ENCODE data around the gene LYPD6.
A peak's percentile ranks its signal among the peaks of the same experiment; 100 is the strongest.

LYPD6 gene

GRCh38 chr2:149348291-149348690 is 17.9 kb downstream of the LYPD6 start:
- FAIRE-seq = no peak
- DNase-seq (ENCODE audit: low spot score) = no peak

- FAIRE-seq = no peak
- no peak for DNase-seq (ENCODE audit: low spot score)
Measured at GRCh38 chr2:149353421-149353820, 23.0 kb downstream of the LYPD6 start.

- DNase-seq (ENCODE audit: low spot score) (no peak), FAIRE-seq (no peak)
Measured at GRCh38 chr2:149355716-149356422, 25.5 kb downstream of the LYPD6 start.

GRCh38 chr2:149357058-149357457 is 26.7 kb downstream of the LYPD6 start:
- DNase-seq (ENCODE audit: low spot score) = no peak
- no peak for FAIRE-seq

- no peak for FAIRE-seq
- DNase-seq (ENCODE audit: low spot score) = no peak
Measured at GRCh38 chr2:149360106-149360505, 29.7 kb downstream of the LYPD6 start.

GRCh38 chr2:149363958-149364357 is 33.6 kb downstream of the LYPD6 start:
- no peak for DNase-seq (ENCODE audit: low spot score)
- FAIRE-seq = no peak

- no peak for FAIRE-seq
- DNase-seq (ENCODE audit: low spot score) = no peak
Measured at GRCh38 chr2:149364839-149365238, 34.5 kb downstream of the LYPD6 start.

GRCh38 chr2:149365931-149366583 is 35.7 kb downstream of the LYPD6 start:
- no peak for FAIRE-seq
- peak; percentile 18 for DNase-seq (ENCODE audit: low spot score)

- FAIRE-seq (no peak), DNase-seq (ENCODE audit: low spot score) (no peak)
Measured at GRCh38 chr2:149370061-149370775, 39.8 kb downstream of the LYPD6 start.

- DNase-seq (ENCODE audit: low spot score) (no peak), FAIRE-seq (no peak)
Measured at GRCh38 chr2:149371476-149371875, 41.1 kb downstream of the LYPD6 start.

- no peak for FAIRE-seq
- DNase-seq (ENCODE audit: low spot score) = no peak
Measured at GRCh38 chr2:149375801-149376361, 45.5 kb downstream of the LYPD6 start.

GRCh38 chr2:149380205-149380604 is 49.8 kb downstream of the LYPD6 start:
- DNase-seq (ENCODE audit: low spot score) = no peak
- no peak for FAIRE-seq

- no peak for DNase-seq (ENCODE audit: low spot score)
- FAIRE-seq = no peak
Measured at GRCh38 chr2:149383340-149383739, 53.0 kb downstream of the LYPD6 start.

GRCh38 chr2:149385350-149385749 is 55.0 kb downstream of the LYPD6 start:
- DNase-seq (ENCODE audit: low spot score) = no peak
- FAIRE-seq = no peak

GRCh38 chr2:149387411-149387810 is 57.0 kb downstream of the LYPD6 start:
- no peak for FAIRE-seq

GRCh38 chr2:149388120-149388816 is 57.9 kb downstream of the LYPD6 start:
- no peak for DNase-seq (ENCODE audit: low spot score)

More at GRCh38 chr2:149387411-149387810, 57.0 kb downstream of the LYPD6 start:
- no peak for DNase-seq (ENCODE audit: low spot score)

GRCh38 chr2:149389506-149390167 is 59.2 kb downstream of the LYPD6 start:
- FAIRE-seq (no peak), DNase-seq (ENCODE audit: low spot score) (no peak)

More at GRCh38 chr2:149388120-149388816, 57.9 kb downstream of the LYPD6 start:
- FAIRE-seq = no peak

- FAIRE-seq = no peak
Measured at GRCh38 chr2:149393614-149394013, 63.2 kb downstream of the LYPD6 start.

GRCh38 chr2:149394864-149395263 is 64.5 kb downstream of the LYPD6 start:
- no peak for FAIRE-seq
- no peak for DNase-seq (ENCODE audit: low spot score)

More at GRCh38 chr2:149393614-149394013, 63.2 kb downstream of the LYPD6 start:
- no peak for DNase-seq (ENCODE audit: low spot score)

- DNase-seq (ENCODE audit: low spot score) (no peak), FAIRE-seq (no peak)
Measured at GRCh38 chr2:149399934-149400615, 69.7 kb downstream of the LYPD6 start.

All from RCC 7860 (cell line).